Suppressor macrophage treated with lipopolysaccharide for 1 hour (primary cell): Measurements from ENCODE around the gene PI4KB.

Experiments used
- DNase-seq, 3 donors: peaks; one replicate each; pipeline ENCODE4 v3.0.0-alpha.2; 2020 to 2022

PI4KB gene

DNA sequence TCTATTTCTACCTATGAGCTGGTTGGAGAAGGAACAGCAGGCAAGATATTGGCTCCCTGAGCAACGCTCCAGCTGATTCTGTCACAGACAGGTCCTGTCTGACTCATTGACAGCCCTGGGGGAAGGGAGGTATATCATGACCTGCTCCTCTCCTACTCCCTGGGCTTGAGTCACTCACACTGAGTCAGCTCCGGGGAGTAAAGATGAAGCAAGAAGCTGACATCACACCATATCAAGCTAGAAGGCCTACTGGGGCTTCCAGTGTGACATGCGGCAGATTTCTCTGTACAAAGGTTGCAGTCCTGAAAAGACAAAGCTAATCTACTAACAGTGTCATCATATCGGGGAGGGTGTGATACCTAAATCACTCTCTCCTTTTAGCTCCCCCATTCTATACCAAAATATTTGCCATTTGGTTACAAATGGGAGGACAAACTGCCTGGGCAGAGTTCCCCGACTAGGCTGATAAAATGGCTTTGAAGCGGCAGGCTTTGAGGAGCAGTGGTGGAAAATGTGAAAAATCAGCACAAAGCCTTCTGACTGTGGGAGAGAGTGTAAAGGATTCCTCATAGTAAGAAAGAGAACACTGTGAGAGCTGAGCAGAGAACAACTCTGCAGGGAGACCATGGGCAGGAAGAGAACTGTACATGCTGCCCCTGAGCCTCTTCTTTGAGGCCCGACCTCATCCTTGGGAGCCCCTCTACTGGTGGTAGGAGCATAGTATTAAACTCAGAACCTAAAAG lies 15.5 kb downstream of the PI4KB start:
- peak; percentile 95 to 99 (median 98) for DNase-seq

DNA sequence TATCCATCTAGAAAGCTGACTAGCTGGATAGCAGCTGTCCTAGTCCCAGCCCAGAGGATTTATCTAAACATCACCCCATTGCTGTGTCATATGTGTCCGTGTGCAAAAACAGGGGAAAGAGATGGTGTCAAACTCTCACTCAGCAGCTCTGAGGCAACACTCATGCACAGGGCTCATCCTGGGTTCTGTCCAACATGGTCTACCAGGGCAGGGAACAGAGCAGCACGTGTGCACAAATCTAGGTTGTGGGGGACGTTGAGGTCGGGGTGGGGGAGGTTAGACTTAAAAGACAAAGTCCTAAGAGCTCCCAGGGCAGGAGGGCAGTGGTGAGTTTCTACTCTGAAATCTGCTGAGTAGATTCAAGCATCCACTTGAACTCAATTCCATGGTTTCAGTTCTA lies 16.2 kb downstream of the PI4KB start:
- peak; percentile 10 to 34 (median 29) for DNase-seq

DNA sequence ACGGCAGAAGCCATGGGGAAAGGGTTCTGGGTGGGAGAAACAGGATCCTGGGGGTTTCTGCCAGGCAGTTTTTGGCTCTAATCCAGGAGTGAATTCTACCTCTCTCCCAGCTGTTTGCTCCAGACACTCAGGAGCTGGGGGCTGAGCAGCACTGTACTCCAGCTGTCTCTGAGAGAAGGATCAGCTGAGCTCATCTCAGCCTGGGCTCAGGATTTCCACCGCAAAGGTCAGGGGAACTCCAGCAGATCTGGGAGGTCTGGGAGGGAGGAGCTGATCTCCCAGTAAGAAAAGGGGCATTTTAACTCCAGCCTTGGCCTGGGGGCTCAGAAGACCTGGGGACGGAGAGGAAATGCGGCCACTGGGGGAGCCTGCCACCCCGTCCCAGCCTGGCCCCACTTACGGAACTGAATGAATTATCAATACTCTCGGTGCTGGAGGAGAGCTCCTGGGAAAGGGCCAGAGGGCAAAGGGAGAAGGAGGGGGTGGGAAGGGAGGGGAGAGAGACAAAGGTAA lies 17.3 kb downstream of the PI4KB start:
- DNase-seq = peak; percentile 49 to 61 (median 56)

DNA sequence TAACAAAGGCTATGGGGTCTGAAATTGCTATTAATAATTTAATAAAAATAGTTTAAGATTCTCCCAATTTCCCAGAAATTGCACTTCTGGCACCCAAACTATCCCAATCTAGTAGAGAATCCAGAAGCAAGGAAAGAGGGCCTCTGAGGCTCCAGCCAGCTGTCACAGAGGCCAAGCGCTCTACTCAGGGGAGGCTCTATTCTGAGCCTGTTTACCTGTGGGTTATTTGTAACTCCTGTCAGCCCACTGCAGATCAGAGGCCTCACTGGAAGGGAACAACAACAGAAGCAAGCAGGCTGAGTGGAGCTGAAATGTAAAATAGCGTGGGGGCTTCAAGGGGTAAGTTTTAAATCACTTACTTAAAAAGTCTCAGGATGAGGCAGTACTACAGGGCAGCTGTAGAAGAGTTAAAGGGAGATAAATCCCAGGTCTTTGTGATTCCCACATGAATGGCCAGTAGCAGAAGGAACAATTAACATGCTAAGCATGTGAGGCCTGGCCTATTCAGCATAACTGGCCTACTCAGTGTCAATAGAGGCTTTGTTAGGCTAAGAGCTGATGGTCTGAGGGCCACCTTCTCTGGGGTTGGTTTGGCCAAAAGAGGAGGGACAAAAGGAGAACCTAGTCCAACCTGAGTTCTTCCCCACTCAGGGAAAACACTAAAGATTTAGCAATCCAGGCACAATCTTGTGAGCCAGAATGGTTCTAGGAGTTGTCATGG lies 32.3 kb downstream of the PI4KB start:
- DNase-seq = no peak

DNA sequence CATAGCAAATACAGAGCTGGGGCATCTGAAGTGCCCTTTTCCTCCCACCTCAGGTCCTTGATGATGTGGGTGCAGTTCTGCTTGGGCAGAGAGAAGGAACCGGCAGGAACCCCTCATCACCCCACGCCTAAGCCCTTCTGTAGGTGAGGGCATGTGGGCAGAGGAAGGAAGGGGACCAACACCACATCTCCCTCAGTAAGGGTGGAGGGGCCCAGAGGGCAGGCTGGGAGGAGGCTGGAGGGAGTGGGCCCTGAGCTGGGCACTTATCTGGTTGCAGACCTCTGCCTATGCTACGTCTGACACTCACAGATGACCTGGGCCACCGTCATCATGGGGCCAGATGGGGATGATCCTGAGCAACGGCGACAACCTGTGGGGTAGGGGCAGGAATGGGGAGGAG lies 34.1 kb downstream of the PI4KB start:
- DNase-seq = peak in 1 of 3 donors; percentile 12

DNA sequence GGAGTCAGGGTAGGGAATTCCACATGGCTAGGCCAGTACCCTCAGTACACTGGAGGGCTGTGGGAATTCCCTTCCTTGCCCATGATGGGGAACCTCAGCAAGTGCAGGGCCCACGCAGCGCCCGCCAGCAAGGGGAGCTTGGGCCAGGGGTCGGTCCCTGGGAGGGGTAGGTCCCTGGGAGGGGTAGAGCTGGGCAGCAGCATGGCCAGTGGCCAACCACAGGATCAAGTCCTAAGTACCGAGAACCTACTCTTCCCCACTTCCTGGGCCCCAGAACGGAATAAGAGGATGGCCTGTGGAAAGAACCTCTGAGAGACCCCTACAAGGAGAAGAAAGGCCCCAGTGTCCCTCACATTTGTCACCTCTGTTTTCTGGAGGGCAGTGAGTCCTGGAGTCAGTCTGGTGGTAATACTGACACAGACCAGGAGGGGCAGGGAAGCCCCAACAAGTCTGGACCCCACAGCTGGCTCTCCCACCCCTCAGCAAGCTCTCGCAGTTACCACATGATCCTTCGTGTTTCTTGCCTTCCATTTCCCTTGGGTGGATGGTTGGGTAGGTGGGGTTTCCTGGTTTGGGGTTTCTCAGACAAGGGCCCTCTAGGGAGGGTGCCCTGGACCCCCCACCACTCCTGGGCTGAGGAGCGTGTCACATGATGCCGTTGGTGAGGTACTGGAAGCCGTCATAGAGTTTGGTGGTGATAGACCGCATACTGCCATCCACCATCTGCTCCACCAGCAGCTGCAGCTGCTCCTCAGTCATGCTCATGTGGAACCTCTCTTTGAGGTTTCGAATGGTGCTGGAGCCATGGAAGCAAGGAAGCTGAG lies 34.8 kb downstream of the PI4KB start:
- peak; percentile 22 to 34 (median 28) for DNase-seq

DNA sequence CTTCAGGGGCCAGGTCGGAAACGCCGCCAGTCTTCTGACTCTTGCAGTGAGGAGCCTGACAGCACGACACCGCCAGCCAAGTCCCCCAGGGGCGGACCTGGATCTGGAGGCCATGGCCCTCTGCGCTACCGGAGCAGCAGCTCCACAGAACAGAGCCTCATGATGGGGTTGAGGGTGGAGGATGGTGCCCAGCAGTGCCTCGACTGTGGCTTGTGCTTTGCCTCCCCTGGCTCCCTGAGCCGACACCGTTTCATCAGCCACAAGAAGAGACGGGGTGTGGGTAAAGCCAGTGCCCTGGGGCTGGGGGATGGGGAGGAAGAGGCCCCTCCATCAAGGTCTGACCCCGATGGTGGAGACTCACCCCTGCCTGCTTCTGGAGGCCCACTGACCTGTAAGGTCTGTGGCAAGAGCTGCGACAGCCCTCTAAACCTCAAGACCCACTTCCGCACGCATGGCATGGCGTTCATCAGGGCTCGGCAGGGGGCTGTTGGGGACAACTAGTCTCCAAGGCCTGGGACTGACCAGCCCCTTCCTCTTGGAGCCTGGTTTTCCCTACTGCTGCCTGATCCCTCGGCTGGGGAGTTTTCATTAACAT lies 36.4 kb downstream of the PI4KB start:
- DNase-seq = no peak

DNA sequence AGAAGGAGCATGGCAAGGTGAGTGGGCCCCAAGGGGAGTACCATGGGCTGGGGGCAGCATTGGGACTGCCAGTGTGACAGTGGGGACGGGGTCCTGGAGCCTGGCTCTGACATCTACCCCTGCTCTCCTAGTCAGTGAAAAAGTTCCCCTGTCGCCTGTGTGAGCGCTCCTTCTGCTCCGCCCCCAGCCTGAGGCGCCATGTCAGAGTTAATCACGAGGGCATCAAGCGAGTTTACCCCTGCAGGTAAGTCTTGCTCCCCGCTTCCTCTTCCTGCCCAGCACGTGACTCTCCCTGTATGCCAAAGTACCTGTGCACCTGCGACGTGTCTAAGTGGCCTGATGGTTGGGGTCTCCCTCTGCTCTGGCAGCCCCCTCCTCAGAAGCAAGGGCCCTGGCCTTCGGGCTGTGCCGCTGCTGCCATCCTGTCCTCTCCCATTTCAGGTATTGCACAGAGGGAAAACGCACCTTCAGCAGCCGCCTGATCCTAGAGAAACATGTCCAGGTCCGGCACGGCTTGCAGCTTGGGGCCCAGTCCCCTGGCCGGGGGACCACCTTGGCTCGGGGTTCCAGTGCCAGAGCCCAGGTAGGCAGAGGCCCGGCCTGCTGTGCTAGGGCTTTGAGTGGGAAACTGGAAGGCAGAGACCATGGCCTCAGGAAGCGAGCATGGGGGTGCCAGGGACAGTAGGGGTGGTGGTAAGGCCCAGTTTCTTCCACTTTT lies 37.1 kb downstream of the PI4KB start:
- DNase-seq = peak in 1 of 3 donors; percentile 17

DNA sequence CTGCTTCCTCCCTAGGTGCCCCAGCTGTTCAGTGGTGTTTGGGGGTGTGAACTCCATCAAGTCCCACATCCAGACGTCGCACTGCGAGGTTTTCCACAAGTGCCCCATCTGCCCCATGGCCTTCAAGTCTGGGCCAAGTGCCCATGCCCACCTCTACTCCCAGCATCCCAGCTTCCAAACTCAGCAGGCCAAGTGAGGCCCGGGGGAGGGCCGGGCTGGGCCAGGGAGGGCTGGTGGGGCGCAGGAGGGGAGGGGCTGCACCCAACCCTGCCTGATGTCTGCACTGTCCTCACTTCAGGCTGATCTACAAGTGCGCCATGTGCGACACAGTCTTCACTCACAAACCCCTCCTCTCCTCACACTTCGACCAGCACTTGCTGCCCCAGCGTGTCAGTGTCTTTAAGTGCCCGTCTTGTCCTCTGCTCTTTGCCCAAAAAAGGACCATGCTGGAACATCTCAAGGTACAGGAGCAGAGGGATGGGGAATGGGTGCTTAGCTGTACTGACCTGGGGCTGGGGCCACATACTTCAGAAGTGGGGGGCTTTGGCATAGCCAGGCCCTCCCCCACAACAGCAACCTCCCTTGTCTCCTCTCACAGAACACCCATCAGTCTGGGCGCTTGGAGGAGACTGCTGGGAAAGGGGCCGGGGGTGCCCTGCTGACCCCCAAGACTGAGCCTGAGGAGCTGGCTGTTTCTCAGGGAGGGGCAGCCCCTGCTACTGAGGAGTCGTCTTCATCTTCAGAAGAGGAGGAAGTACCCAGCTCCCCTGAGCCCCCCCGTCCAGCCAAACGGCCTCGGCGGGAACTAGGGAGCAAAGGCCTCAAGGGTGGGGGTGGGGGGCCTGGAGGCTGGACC lies 37.9 kb downstream of the PI4KB start:
- DNase-seq = peak in 1 of 3 donors; percentile 15

DNA sequence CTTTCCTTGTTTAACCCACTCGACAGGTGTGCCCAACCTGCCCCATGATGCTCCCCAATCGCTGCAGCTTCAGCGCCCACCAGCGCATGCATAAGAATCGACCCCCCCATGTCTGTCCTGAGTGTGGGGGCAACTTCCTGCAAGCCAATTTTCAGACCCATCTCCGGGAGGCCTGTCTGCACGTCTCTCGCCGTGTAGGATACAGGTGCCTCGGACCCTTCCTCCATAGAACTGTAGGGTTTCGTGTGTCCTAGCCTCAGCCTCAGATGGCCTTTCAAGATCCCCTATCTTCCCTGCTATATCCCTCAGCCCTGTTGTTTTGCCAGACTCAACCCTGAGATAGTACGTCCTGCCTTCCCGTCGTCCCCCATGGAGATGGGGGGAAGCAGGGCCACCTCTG lies 38.7 kb downstream of the PI4KB start:
- no peak for DNase-seq

DNA sequence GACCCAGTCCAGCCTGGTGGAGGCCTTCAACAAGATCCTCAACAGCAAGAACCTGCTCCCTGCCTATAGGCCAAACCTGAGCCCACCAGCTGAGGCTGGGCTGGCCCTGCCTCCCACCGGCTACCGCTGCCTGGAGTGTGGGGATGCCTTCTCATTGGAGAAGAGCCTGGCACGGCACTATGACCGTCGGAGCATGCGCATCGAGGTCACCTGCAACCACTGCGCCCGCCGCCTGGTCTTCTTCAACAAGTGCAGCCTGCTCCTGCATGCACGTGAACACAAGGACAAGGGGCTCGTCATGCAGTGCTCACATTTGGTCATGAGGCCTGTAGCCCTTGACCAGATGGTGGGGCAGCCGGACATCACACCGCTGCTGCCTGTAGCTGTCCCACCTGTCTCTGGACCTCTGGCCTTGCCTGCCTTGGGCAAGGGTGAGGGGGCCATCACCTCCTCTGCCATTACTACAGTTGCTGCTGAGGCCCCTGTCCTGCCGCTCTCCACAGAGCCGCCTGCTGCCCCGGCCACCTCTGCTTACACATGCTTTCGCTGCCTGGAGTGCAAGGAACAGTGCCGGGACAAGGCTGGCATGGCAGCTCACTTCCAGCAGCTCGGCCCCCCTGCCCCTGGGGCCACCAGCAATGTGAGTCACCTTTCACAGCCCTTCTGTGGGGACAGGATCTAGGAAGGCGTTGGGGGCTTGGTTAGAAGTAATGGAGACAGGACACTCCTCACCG lies 39.3 kb downstream of the PI4KB start:
- DNase-seq = no peak

DNA sequence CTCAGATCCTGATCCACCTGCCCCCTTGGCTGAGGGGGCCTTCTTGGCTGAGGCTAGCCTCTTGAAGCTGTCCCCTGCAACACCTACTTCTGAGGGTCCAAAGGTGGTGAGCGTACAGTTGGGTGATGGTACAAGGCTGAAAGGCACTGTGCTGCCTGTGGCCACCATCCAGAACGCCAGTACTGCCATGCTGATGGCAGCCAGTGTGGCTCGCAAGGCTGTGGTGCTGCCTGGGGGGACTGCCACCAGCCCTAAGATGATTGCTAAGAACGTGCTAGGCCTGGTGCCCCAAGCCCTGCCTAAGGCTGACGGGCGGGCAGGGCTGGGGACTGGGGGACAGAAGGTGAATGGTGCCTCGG lies 39.9 kb downstream of the PI4KB start:
- DNase-seq = no peak

DNA sequence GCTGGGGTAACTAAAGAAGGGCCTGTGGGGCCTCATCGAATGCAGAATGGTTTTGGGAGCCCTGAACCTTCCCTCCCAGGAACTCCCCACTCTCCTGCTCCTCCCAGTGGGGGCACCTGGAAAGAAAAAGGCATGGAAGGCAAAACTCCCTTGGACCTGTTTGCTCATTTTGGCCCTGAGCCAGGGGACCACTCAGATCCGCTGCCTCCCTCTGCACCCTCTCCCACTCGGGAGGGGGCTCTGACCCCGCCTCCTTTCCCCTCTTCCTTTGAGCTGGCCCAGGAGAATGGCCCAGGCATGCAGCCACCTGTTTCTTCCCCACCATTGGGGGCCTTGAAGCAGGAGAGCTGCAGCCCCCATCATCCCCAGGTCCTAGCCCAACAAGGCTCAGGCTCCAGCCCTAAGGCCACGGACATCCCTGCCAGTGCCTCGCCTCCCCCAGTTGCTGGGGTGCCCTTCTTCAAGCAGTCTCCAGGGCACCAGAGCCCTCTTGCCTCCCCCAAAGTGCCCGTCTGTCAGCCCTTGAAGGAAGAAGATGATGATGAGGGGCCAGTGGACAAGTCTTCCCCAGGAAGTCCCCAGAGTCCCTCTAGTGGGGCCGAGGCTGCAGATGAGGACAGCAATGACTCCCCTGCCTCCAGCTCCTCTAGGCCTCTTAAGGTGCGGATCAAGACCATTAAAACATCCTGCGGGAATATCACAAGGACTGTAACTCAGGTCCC lies 40.4 kb downstream of the PI4KB start:
- no peak for DNase-seq

DNA sequence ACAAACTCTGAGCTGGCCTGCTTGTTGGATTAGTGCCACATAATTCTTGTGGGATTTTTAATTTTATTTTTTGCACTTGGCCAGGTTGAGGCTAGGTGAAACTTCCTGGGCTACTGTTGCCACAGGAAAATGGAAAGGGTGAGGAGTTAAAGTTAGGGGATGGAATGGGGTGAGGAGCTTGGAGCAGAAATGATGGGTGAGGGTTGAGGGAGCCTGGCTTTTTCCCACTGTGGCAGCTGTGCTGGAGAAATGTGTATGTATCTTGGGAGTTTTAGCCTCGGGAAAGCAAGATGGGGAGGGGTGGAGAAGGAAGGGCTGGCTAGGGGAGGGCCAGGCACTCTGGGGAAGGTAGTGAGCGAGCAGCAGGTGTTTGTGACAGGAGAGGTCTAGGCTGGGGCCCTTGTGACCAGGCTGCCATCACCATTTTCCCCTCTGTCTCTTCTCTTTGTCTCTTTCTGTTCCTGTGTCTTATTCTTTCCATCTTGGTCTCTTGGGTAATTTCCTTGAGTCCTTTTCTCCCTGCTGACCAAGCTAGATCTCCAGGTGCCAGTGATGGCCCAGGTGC lies 43.1 kb downstream of the PI4KB start:
- no peak for DNase-seq

DNA sequence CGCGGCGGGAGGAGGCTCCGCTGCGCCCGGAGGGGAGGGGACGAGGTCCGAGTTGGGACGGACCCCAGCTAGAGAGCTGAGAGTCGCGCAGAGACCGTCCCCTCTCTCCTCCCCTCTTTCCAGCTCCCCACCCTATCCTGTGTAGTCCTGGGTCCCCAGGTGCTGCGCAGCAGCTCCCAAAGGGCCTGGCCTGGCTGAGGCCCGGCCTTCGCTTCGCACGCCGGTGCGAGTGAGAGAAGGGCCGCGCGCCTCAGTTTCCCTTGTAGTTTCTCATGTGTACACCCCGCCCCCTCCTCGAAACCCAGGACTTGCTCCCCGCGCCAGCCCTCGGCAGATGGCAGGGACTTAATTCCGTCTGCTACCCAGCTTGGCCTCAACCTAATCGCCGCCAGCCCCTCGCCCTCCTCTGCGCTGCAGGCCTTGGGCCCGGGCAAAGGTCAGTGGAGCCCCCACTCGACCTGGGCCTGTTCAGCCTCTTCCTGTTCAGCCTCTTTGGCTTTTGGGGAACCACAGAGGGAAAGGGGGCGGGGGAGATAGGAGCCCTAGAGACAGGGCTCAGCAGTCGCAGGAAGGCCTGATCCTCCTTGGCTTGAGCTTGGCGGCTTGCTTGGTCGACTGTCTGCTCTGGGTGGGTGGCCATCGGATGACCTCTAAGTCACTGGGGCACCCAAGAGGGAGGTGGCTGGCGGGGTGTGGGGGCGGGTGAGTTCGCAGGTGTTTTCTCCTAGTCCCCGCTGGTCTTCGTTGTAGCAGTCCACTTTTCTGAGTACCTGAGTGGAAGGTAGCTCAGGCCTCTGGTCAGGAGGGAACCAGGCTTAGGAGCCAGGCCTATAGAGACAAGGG lies 44.1 kb downstream of the PI4KB start:
- peak; percentile 66 to 82 (median 75) for DNase-seq

DNA sequence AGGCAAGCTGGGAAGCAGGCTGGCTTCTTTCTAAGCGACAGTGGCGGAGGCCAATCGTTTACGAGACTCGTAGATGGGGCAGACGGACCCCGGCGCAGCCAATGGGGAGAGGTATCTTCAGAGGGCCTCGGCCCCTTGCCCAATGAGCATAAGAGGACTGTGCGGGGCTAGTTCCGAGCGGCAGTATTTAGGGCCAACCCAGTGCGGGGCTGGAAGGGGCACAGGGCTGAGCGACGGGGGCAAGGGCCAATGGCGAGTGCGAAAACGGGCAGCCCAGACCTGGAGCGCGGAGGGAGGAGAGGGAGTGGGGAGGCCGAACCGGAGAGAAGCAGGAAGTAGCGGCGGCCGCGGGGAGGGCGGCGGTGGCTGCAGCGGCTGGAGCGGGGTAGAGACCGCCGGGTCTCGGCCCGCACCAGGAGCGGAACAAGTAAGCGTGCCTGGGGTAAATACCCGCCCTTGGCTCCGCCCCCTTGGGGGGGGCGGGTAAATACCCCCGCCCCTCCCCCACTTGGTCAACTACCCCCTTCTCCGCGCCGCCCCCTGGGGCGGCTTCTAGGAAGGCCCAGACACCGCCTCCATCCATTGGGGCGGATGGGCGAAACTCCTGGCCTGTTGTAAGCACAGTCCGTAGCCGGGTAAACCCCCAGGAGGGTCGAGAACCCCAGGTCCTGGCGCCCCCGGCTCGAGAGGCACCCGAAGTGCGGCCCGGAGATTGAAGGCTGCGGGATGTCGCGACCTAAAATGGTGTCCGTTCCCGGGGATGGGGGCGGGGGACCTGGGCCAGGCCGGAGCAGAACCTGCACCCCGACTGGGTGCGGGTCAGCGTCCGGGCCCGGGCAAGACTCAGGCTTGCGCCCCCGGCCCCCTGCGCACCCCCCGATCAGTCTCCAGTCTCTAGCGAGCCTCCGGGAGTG lies 45.0 kb downstream of the PI4KB start, which contains the start of gene ZNF687:
Gene ZNF687, plus strand, starts transcription at position 331 of the 914 bp plus-strand sequence. CDS start 3,993 bp downstream, outside the sequence.
- DNase-seq = peak; percentile 99 to 100 (median 100)
